ENCODE results near the gene GALNT12.

DNA sequence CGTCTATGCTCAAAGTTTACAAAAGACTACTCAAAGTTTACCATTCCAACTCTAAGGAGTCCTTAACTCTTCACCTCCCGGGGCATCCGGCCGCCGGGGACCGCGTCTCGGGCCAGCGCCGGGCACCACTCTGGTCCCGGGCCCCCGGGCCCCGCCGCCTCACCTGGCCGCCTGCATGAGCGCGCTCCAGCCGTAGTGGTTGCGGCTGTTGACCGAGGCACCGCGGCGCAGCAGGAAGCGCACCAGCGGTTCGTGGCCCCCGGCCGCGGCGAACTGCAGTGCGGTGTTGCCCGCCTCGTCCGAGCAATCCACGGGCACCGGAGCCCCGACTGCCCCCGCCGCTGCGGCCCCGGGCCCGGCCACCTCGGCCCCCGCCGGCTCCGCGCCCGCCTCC, 11.5 kb upstream of the GALNT12 start:
- TF ChIP-seq, protein P1, sequence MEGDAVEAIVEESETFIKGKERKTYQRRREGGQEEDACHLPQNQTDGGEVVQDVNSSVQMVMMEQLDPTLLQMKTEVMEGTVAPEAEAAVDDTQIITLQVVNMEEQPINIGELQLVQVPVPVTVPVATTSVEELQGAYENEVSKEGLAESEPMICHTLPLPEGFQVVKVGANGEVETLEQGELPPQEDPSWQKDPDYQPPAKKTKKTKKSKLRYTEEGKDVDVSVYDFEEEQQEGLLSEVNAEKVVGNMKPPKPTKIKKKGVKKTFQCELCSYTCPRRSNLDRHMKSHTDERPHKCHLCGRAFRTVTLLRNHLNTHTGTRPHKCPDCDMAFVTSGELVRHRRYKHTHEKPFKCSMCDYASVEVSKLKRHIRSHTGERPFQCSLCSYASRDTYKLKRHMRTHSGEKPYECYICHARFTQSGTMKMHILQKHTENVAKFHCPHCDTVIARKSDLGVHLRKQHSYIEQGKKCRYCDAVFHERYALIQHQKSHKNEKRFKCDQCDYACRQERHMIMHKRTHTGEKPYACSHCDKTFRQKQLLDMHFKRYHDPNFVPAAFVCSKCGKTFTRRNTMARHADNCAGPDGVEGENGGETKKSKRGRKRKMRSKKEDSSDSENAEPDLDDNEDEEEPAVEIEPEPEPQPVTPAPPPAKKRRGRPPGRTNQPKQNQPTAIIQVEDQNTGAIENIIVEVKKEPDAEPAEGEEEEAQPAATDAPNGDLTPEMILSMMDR (IDR thresholded peaks at IDR 0.05; ENCODE audit: insufficient read depth, low read depth, low read length), result no peak
- TF ChIP-seq EZH2 (IDR thresholded peaks at IDR 0.05; ENCODE audit: insufficient read depth, low read length), result no peak
